Measurements from ENCODE around the gene SCYGR2.
"Not testable (repeated sequence)": the region's sequence is repeated elsewhere in the genome, so short reads cannot be mapped to it uniquely, and the experiment has no call there.

SCYGR2 gene, protein sequence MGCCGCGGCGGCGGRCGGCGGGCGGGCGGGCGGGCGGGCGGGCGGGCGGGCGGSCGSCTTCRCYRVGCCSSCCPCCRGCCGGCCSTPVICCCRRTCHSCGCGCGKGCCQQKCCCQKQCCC

DNA sequence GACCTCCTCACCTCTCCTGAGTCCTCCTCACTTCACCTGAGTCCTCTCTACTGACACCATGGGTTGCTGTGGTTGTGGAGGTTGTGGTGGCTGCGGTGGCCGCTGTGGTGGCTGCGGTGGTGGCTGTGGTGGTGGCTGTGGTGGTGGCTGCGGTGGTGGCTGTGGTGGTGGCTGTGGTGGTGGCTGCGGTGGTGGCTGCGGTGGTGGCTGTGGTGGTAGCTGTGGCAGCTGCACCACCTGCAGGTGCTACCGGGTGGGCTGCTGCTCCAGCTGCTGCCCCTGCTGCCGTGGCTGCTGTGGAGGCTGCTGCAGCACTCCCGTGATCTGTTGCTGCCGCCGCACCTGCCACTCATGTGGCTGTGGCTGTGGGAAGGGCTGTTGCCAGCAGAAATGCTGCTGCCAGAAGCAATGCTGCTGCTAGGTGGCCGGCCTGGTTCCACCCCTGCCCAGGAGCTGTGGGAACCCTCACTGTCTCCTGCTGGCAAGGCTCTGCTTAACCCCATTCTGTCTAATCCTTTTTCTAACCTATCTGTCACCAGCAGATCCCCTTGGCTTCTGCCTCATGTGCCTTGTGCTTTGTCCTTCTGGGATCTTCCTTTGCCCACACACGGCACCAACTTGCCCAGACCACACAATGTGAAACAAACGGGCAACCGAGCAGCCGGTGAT is at the start of gene SCYGR2:
TSS of gene SCYGR2 (plus strand) at position 59 of the 669 bp plus-strand sequence. CDS start at position 59, 0 bp downstream.
- not testable (repeated sequence) for DNase-seq

DNA sequence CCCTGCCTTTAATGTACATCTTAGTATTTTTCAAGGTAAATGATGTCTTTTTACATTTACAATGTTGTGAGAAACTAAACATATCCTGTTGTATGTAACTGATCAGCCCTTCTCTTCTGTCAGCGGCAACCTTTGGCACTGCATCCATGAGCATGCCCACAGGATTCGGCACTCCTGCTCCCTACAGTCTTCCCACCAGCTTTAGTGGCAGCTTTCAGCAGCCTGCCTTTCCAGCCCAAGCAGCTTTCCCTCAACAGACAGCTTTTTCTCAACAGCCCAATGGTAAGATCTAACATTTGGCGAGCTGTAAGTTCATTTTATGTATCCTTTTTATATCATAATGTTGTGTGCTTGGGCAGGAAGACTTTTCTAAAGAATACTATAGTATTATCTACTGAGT is 46.9 kb upstream of the SCYGR2 start:
- no peak for DNase-seq

DNA sequence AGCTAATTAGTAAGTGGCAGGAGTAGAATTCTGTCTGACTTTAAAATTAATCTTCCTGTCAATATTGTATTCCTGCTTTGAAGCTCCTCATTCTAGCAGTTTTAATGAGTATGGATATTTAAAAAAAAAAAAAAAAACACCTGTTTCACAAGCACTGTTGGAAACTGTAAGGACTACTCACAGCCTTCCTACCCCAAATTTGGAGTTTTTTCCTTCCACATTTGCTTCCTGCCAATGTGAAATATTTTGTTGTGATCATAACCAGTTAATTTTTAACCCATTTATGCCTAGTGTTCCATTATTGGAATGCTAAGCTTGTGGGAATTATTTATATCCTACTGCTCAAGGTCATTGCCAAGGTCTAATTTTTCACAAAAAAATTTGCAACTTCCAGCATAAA is 36.1 kb upstream of the SCYGR2 start:
- no peak for DNase-seq

DNA sequence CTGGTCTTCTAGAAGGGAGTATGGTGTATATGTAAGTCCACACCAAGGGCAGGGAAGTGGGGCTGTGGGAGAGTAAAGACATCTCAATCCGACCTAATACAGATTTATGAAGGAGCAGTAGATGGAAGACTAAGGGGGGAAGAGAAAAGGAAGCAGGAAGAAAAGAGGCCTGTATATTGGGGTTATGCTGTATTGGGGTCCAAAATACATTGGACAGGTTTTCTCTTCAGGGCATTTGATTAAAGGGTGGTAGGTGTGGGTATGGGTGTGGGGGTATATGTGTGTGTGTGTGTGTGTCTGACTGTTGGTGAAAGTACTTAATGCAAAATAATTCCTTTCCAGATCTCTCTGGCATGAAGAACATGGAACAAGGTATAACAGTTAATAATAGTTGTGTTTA is 33.6 kb upstream of the SCYGR2 start:
- no peak for DNase-seq

DNA sequence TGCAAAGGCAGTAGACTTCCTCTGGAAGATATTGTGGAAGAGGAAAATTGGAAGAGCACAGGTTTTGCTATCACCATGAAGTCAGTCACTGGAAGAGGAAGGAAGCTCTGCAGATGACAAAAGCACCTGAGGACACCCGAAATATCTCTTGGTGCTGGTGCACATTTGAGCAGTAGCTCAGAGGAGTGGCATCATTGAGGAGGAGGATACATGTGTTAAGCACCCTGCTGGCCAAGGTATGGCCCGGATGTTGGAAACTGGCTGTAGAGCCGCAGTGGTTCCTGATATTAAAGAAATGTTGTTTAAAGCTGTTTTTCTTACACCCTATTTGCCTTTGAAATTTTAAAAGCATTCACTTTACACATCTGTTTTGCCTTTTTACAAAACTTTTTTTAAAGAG is 32.7 kb upstream of the SCYGR2 start:
- DNase-seq, result no peak

DNA sequence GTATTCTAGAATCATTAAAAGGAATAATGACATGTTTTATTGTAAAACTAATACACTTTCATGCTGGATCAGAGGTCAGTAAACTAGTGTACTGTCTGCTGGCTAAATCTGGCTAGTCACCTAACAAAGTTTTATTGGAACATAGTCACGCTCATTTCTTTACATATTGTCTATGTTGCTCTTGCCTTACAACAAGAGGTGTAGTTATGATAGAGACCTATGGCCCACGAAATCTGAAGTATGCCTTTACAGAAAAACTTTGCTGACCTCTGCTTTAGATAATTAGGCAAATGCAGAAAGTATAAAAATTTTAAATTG is 29.9 kb upstream of the SCYGR2 start:
- no peak for DNase-seq

DNA sequence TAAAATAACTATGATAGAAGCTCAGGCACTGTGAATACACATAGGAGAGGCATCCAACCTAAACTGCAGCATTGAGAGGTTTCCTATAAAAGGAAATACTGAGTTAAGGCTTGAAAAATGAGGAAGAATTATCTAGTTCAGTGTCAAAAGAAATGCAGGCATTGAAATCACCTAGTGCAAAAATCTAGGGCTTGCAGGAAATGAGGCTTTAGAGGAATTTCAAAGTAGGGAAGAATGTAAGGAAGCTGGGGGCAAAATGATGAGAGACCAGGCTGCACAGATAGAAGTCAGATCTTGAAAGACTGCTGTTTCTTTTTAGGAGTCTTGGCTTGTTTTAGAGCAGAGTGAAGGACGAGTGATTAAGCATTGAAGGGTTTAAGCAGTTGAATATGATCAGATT is 28.1 kb upstream of the SCYGR2 start:
- no peak for DNase-seq

DNA sequence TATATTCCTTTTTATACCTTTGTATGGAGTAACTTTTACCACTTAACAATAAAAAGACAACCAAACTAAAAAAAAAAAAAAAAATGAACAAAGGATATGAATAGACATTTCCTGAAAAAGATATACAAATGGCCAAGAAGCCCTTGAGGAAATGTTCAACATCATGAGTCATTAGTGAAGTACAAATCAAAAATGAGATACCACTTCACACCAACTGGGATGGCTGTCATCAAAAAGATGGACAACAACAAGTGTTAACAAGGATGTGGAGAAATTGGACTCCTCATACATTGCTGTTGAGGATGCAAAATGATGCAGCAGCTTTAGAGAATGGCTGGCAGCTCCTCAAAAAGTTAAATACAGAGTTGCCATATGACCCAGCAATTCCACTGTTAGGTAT is 22.6 kb upstream of the SCYGR2 start:
- DNase-seq, result no peak

DNA sequence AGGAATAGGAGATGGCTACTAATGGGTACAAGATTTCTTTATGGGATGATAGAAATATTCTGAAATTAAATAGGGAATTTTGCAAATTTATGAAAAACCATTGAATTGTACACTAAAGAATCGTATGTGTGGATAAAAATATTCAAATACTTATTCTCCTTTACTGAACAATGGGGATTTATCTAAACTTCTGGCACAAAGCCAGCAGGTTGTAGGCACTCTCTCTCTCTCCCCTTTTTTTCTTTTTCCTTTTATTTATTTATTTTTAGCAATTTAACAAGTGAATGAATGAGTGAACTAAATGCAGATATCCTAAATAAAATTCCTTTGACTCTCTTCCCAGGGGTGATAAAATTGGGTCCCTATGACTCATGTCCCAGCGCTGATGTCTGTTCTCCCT is 21.9 kb upstream of the SCYGR2 start:
- DNase-seq, result no peak

DNA sequence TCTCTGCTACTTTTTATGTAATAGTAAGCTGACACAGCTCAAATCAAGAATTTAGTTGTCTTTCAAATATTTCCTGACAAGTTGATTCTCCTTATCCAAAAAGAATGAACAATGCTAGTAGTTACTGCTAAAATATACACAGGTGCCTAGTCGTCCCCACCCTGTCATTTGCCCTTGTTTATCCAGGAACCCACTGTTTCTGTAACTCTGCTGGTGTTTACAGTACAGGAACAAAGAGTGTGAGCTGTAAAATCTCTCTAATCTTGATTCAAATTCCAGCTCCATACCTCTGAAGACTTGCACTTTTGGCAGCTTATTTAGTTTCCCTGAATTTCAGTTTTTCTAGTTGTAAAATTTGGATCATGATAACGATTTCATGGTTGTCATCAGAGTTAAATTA is 21.1 kb upstream of the SCYGR2 start:
- DNase-seq, result no peak

DNA sequence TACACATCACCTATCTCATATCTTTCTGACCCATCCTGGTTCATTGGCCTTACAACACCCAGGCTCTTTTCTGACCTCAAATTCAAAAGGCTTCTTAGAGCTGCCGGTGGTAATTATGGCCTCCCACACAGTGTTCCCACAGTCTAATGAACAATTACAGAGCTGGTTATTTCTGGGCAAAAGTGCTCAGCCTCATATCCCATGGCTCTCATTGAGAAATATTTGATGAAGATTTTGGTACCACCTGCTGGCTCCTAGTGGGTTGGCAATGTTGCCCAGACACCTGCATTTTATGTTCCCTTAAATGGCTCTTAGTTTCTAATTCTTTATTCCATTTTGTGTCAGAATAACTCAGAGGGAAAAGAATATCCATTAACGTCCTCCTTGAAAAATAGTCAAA is 20.1 kb upstream of the SCYGR2 start:
- no peak for DNase-seq

DNA sequence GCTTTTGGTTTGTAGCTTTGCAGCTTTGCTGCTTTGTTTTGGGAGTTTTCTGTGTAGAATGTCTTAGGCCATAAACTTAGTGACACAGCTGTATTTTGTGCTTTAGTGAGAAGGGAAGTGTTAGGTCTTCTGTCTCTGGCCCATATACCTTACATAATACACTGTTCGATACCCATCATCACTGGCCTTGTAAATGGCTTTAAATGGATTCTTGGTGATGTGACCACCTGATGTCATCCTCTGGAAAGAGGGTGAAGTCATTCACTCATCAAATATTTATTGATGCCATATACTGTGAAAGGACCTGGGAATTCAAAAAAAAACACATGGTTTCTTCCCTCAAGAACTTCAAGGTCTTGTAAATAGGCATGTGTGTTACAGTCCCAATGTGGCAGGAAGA is 18.9 kb upstream of the SCYGR2 start:
- DNase-seq, result no peak

DNA sequence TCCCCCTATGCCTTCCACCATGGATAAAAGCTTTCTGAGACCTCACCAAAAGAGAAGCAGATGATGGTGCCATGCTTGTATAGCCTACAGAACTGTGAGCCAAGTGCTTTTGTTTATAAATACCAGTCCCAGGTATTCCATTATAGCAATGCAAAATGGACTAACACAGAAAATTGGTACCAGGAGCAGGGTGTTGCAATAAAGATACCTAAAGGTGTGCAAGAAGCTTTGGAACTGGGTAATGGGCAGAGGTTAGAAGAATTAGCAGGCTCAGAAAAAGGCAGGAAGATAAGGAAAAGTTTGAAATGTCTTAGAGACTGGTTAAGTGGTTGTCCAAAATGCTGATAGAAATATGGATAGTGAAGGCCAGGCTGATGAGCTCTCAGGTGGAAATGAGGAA is 16.3 kb upstream of the SCYGR2 start:
- no peak for DNase-seq

DNA sequence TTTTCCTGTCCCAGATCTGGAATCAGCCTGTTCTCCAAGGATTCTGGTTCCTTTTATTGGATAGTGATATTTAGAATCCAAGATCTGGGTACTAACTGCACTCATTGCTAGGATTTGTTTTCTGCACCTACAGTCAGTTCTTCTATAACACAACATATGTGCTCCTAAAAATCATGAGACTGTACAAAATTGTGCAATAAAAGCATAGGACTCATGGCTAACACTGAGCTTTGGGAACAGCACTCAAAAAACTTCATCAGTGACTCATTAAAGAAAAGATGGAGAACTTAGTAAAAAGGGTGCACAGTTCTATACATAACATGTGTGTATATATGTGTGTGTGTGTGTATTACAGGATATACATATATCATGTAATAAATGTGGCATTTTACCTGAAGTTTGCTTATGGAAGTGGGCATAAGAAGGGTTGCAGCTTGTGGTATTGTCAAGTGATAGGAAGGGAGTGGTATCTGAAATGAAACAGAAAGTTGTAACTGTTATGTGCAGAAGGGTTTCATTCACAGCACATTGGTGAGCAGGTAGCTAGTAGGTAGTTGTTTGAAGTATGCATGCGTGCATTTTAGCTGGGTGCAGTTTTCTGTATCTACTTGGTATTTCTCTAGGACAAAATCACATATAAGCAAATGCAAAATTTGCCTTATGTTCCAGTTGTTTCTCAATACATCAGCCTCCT is 5.9 kb upstream of the SCYGR2 start:
- no peak for DNase-seq

DNA sequence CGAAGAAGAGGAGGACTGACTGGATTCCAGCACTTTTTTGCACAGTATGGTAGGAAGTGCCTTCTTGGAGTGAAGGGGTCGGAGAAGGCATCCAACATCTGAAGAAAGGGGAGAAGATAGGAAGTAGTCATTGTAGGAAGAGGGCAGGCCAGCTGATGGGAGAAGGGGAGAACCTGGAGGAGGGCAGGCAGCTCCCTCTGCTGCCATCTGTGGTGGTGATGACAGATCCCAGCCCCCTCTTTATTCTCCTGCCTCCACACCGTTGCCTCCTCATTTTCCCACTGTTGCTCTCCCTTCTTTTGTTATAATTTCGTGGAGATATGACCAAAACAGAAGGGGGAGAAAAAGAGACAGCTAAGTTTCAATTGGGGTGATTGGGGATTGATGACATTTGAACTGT is 2.9 kb upstream of the SCYGR2 start:
- DNase-seq, result no peak

DNA sequence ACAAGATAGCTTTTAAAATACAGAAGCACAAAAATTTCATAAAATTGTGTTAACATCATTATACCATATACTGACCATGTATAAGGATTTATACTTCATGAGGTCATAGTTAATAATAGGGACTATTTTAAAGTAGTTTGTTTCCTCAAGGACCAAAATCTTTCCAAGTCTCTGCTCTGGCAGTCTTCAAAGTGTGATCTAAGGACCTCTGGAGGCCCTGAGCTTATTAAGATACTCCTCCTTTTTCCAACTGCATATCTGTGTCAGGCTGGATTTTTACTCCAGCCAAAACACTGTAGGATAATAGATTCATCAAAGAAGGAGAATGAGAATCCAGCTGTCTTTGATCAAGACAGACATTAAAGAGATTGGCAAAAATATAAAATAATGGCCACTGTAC is 1.7 kb upstream of the SCYGR2 start:
- DNase-seq, result no peak

DNA sequence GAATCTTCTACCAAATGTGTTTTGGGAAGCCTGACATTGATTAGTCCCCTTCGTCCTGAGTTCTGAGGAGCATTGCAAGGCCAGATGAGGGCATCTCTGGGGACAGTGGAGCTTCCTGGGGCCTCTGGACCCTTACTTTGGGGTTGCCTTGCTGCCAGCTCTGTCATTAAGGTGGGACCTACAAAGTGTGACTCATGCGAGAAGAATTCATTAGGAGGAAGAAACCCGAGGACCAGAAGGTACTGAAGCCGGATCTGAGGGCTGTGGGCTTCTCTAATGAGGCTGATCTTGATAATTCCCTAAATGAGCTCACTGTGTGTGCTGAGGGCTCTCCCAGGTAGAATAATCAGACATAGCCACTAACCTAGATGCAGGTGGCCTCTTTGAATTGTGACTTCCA is 695 bp upstream of the SCYGR2 start:
- no peak for DNase-seq

DNA sequence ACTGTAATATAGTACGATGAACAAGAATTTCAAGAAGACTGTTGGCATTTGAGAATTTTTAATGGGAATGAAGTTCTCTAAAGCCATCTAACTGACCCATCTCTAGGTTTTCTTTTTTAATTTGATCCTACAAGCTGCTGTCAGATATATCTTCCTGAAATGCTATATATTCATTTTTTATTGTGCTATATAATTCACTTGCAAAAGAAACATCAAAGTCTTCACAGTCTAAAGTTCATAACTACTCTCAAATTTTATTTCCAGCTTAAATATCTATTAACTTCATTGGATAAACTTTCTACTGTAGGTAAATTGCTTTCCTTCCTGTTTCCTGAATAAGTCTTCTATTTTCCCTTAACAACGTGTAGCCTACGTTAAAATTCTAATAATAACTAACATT is 3.7 kb downstream of the SCYGR2 start:
- DNase-seq, result no peak

DNA sequence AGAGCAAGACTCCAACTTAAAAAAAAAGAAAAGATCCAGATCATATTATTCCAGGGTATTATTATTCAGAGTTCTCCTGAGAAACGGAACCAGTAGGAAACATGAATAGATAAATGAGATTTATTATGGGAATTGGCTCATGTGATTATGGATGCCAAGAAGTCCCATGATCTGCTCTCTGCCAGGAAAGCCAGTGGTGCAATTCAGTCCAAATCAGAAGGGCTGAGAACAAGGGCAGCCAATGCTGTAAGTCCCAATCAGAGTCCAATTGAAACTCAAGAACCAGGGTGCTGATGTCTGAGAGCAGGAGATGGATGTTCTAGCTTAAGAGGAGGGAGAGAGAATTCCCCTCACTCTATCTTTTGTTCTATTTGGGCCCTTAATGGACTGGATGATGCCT is 7.8 kb downstream of the SCYGR2 start:
- DNase-seq, result no peak

DNA sequence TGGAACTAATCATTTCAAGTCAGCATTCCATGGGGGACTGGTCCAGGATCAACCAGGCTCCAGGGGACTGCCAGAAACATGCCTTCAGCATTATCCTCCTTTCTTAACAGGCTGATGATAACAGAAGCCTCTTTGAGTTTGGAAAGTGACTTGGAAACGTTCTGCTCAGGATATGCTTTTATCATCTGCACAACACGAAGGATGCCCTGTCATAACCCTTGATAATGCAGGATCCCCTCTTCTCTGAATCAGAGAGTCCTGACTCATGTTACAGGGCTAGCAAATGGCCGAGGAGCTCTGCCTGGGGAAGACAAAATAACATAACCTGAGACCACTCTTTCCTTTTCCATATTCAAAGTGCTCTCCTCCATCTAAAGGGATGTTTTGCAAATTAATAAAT is 9.2 kb downstream of the SCYGR2 start:
- no peak for DNase-seq

DNA sequence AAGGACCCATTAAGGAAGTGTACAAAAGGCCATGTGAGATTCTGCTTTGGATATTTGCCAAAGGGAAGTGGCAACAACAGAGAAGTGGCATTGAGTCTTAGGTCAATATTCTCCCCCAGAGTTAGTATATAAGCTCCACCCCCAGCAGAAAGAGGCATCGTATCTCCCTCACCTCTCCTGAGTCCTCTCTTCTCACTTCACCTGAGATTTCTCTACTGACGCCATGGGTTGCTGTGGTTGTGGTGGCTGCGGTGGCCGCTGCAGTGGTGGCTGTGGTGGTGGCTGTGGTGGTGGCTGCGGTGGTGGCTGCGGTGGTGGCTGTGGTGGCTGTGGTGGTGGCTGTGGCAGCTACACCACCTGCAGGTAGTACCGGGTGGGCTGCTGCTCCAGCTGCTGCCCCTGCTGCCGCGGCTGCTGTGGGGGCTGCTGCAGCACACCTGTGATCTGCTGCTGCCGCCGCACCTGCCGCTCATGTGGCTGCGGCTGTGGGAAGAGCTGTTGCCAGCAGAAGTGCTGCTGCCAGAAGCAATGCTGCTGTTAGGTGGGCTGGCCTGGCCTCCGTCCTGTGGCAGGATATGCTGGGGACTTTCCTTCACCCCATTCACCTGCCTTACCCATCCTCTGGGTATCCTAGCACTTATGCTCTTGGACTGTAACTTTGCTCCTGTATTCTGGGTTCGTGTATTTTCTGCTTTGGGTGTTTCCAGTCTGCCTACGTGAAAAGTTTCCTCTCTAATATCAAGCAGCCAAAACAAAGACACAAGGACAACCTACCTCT is 10.1 kb downstream of the SCYGR2 start:
- peak; percentile 8 for DNase-seq

DNA sequence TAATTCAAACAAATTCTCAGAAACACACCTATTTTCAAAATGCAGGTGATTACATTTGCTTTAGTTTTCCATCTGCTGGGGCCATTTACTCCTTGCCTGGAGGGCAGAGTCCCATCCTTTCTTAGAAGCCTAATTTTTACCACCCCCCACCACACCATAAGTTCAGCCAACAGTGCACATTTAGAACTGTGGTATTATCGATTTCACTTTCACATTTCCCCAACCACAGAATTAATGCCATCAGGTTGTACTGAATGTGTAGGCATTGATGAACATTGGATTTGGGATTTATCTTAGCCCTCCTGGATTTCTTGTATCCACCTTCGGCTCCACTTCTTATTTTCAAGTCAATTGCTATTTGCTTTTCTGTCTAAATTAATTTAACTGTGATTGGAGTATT is 11.4 kb downstream of the SCYGR2 start:
- no peak for DNase-seq

DNA sequence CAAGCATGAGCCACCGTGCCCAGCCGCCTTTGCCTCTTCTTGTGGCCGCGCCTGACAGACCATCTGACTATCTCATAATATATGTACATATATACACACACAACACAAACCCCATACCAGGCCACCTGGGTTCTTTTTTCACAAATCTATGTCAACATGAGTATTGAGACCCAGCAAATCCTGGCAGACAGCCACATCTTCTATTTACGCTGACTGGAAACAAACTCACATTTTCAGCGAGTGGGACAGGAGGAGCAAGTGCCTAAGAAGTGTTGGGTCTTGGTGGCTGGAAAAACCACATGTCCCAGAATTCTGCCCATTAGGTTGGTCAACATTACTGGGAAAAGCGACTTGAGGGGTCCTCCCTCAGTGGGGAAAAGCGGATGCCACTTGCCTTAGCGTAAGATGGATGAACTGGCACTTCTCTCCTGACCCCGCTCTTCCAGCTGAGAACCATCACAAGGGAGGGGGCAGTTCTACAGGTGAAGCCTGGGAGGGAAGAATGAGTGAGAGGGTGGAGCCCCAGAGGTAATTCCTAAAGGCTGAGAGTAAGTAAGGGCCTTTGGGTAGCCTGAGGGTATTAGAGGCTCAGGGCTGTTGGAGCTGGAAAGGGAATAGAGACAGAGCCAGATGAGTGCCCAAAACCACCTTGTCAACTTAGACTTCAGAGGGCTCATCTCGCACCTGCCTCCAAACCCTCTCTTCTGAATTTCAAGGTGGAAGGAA is 14.0 kb downstream of the SCYGR2 start:
- DNase-seq, result no peak

Measured in activated CD4-positive, alpha-beta T cell treated with anti-CD3 and anti-CD28 coated beads for 48 hours (primary cell).